GM18951 (cell line): ENCODE measurements around the gene TMEM120A.
"Not testable (repeated sequence)": the region's sequence is repeated elsewhere in the genome, so short reads cannot be mapped to it uniquely, and the experiment has no call there.

ENCODE experiments used
- POLR2A ChIP-seq: IDR thresholded peaks from 4 replicates; pipeline ENCODE4 v1.6.1; 2011; ENCODE audit warnings: mild to moderate bottlenecking; ENCODE audit not compliant: insufficient read length, insufficient read depth; ENCODE audit errors: extremely low read depth
- in situ Hi-C: fragments of 300-500 bp; cut with MboI; formaldehyde crosslinking; loops from one replicate; pipeline ENCODE4 v1.12.0; 2022; ENCODE audit warnings: low sequenced_read_pairs, mixed read lengths, inconsistent platforms; ENCODE audit not compliant: unreplicated experiment

The TMEM120A gene

GRCh38 chr7:75994388-75995051 is at the start of gene TMEM120A:
TSS of gene TMEM120A (minus strand) at chr7:75994595. CDS start at chr7:75994570, 25 bp downstream.
- in situ Hi-C loops, result no loop called here
- peak; percentile 57 for TF ChIP-seq POLR2A

- in situ Hi-C loops, result no loop called here
- no peak for TF ChIP-seq POLR2A
Observed at GRCh38 chr7:76040126-76040525, 45.7 kb upstream of the TMEM120A start.

GRCh38 chr7:76037310-76037709 is 42.9 kb upstream of the TMEM120A start:
- no peak for TF ChIP-seq POLR2A
- in situ Hi-C loops, result no loop called here

DNA sequence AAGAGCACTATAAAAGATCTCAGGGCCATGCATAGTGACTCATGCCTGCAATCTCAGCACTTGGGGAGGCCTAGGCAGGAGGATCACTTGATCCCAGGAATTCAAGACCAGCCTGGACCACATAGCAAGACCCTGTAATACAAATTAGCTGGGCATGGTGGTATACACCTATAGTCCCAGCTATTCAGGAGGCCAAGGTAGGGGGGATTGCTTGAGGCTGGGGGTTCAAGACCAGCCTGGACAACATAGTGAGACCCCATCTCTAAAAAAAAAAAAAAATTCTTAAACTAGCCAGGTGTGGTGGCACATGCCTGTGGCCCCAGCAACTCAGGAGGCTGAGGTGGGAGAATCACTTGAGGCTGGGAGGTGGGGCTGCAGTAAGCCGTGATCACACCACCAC is 37.6 kb upstream of the TMEM120A start:
- no peak for TF ChIP-seq POLR2A
- in situ Hi-C loops, result no loop called here

- in situ Hi-C loops, result not testable (repeated sequence)
Observed at GRCh38 chr7:76029682-76030081, 35.3 kb upstream of the TMEM120A start.

DNA sequence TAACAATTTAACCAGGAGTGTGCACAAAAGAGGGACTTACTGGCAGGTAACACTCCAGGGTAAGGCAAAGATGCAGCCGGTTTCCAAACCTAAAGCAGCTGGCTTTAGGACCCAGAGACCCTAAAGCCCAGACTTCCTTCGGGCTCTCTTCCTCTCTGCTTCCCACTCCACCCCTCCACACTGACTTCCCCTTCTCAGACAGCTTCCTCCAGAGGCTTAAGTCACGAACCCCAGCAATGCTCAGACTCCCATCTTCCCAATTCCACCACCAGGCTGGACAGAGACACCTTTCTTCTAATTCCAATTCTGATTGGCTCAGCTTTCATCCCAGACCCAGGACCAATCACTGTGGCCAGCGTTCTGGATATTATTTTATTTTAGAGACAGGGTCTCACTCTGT is 28.6 kb upstream of the TMEM120A start:
- in situ Hi-C loops, result no loop called here
- no peak for TF ChIP-seq POLR2A

GRCh38 chr7:76022026-76022780 is 27.8 kb upstream of the TMEM120A start:
- TF ChIP-seq POLR2A, result no peak
- in situ Hi-C loops, result no loop called here

DNA sequence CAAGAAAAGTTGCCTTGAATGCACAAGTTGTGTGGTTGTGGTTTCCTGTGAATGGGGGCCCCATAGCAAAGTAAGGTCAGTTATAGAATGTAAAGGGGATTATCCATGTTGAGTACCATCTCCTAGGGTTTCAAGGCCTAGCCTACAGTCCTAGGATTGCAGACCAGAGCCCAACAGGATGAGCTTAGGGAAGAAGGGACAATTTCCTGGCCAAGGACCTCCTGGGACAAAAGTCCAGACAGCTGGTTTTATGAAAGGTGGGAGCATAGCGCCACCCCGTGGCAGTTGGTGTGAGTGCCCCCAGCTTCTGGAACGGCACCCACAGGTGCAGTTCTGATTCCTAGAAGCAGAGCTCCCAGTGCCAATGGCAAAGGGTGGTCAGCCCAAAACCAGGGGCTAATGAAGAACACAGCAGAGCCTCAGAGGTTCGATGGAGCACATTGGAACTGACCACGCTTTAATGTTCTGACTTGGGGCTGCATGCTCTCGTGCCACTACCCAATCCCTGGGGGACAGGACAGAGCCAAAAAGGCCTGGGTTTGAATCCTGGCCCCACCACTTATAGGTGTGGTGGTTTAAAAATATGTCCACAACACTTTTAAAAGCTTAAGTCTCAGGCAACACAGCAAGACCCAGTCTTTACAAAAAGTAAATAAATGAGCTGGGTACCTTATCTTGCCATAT is 25.8 kb upstream of the TMEM120A start:
- TF ChIP-seq POLR2A, result no peak
- in situ Hi-C loops, result no loop called here

DNA sequence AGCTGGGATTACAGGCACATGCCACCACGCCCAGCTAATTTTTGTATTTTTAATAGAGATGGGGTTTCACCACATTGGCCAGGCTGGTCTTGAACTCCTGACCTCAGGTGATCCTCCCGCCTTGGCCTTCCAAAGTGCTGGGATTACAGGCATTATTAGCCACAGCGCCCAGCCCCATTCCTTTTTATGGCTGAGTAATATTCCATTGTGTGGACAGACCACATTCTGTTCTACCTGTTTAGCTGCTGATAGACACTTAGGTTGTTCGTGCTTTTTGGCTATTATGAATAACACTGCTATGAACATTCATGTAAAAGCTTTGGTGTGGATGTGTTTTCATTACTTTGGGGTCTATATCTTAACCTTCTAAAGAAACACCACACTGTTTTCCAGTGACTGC is 24.1 kb upstream of the TMEM120A start:
- in situ Hi-C loops, result not testable (repeated sequence)

- in situ Hi-C loops, result no loop called here
- TF ChIP-seq POLR2A, result no peak
Observed at GRCh38 chr7:76016191-76016947, 22.0 kb upstream of the TMEM120A start.

DNA sequence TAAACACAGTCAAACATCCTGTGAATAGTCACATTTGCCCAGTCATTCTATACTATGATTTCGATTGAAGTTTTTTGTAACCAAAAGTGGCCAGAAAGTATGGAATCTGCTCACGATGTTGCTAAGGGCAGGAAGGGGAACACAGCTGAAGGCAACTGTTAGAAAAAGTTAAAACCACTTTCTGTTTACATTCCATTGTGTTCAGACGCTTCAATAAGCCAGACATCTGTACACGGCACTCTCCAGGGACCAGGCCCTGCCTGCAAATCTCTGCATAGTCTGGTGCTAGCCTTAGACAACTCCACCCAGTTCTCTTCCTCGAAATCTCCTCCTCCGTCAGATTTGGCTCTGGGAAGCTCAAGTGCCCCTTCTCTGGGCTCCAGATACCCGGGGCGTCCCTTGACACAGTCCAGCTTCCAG is 17.1 kb upstream of the TMEM120A start:
- in situ Hi-C loops, result no loop called here
- TF ChIP-seq POLR2A, result no peak

DNA sequence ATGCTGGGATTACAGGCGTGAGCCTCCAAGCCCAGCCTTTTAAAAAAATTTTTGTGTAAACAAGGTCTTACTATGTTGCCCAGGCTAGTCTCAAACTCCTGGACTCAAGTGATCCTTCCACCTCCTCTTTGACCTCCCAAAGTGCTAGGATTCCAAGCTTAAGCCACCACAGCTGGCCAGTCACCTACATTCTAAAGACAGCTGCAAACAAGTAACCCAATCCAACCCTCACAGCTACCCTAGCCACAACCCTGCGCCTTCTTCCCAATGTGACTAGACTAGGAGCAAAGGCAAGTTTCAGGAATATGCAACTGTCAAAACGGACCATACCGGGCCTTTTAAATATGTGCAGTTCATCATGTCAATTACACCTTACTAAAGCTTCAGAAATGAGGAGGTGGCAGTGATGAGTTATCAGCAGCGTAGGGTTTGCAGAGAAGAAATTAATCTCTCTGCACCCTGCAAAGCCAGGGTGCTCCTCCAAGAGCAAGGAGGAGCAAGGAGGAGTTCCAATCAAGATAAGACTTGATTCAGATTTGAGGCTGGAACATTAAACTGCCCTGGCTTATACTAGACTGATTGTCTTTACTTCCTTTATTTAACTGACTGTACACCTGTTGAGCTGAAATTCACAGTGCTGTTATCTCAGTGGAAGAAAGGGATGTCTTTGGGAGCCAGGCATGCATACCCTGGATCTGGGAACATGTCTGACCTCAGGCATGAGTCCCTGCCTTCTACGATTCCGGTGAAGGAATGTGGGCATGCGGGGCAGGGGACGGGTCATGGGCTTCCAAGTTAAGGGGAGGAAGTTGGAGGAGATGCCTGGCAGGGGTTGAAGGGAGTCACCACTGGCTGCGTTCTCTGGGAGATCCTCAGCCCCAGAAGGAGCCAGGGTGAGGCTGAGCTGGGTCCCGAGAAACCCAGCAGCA is 15.5 kb upstream of the TMEM120A start:
- in situ Hi-C loops, result no loop called here

More for the DNA sequence above, 15.5 kb upstream of the TMEM120A start:
- no peak for TF ChIP-seq POLR2A
